CD4-positive, alpha-beta T cell treated with Interferon alpha-2 for 1 hour (primary cell): ENCODE data around the gene HEG1.

Experiments used
- DNase-seq, 2 donors: peaks; one replicate each; pipeline ENCODE4 v3.0.0-alpha.2; 2020 to 2022

HEG1 gene

DNA sequence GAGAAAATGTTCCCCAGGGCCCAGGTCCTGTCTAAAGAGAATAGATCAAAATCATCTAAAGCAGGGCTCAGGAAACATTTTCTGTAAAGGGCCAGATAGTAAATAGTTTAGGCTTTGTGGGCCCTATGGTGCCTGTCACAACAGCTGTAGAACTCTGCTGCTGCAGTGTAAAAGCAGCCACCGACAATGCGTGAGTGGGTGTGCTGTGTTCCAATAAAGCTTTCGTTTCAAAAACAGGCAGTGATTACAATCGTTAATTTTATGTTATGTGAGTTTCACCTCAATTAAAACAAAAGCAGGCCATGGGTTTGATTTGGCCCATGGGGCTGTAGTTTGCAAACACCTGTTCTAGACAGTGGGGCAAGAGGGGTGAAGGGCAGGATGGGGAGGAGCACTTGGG lies 12.5 kb upstream of the HEG1 start:
- no peak for DNase-seq

DNA sequence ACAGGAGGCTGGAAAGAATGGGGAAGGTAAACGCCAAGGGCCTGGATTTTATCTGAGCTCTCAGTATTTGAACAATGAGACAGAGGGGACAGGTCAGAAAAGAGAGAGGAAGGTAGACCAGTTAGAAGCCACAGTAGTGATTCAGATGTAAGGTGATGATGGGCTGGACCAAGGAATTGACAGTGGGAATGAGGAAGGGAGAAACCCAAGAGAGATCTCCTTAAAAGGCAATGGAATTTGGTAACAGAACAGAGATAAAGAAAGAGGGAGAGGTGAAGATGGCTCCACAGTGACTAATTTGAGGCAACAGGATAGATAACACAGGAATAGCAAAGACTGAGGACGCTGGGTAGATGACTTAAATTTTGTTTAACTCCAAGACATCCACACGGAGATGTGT lies 11.4 kb upstream of the HEG1 start:
- no peak for DNase-seq

DNA sequence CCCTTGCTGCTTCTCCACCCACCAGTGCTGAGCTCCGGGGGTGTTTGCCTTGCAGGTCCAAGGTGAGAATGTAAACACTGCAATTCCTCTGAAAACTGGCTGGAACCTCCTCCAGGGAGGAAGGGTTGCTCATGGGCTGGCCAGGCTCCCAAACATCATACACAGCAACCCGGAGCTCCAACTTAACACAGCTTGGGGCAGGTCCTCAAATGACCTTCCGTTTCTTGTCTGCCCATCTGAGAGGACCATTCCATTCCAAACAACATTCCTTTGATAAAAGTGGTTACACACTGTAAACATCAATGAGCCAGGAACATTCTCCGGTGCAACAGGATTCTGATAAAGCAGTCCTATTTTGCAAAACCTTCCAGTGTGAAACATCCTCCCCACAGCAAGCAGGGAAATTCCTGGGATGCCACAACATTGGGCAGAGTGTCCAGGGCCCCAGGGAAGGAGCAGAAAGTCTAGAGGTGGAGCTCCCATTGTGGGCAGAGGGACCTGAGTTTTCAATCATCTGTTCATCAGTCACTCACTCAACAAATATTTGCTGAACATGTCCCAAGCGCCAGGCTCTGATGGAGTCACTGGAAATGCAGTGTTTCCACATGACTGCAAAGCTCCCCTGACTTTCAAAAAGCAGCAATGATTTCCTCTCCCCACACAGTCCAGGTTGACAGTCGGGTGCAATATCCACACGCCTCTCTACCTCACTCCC lies 7.3 kb upstream of the HEG1 start:
- no peak for DNase-seq

DNA sequence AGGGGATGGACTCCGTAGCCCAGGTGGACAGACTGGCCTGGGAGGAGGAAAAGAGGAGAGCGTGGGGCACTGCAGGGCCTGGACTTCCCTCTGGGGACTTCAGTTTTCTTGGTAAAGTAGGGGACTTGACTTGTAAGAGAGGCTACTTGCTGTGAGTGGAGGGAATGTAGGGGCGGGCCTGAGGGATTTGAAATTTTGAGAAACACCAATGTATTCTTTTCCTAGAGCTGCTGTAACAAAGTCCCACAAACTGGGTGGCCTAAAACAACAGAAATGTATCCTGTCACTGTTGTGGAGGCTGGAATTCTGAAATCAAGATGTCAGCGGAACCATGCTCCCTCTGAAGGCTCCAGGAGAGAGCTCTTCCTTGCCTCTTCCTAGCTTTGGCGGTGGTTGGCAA lies 5.8 kb upstream of the HEG1 start:
- DNase-seq, result no peak

DNA sequence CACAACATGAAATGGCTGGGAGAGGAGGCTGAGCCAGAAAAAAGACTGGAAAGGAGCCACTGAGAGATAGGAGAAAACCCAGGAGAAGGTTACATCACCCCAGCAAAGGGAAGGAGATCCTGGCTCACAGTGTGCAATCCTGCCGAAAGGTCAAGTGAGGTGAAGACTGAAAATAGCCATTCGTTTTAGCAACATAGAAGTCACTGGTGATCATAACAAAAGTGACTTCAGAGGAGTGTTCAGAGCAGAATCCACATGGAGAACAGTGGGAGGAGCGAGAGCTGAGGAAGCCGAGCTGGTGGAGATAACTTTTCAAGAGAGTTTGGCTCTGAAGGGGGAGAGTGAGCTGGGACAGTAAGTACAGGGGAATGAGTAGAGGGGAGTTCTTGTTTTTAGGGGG lies 5.4 kb upstream of the HEG1 start:
- DNase-seq, result no peak

DNA sequence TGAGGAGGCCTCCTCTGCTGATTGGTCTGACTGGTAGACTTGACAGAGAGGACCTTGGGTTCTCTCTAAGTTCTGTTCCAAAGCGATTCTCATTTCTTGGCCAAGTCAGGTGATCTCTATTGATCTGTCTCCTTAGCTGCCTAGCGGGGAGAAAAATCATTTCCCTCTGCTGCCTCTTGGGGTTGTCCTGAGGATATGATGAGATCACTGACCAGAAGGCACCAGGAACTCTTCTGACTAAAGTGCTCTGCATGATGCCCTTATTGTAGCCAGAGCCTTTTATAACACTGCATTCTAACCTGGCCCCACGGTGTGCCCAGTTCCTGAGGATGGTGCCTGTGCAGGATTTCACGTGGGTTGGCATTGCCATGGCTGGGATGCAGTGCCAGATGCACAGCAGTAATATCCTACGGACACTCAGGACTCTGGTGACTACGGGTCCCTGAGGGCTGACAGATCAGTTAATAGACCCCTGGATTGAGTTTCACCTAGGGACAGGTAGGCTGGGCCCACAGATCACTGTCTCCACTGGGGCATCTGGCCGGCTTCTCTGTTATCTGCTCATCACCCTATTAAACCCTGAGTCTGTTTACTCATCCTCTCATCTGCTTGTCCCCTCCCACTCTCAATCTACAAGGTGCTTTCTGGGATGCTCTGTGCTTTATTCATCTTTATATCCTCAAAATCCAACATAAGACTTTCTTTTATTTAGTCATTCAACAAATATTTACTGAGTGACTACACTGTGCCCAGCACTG lies 3.9 kb upstream of the HEG1 start:
- DNase-seq, result no peak

DNA sequence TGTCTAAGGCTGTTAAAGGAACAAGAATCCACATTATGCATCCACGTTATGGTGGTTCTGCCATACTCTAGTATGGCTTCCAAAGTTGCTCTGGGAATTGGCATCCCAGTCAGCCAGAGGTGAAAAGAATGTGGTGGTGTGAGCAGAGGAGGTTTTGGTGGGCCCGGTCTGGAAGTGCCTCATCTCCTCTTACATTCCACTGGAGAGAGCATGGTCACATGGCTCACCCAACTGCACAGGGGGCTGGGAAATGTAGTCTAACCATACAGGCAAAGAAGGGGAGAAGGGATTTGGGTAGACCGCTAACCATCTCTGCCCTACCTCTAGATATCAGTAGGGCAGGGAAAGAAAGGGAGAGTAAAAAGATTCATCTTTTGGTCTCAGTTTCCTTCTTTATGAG lies 3.2 kb upstream of the HEG1 start:
- DNase-seq, result no peak

DNA sequence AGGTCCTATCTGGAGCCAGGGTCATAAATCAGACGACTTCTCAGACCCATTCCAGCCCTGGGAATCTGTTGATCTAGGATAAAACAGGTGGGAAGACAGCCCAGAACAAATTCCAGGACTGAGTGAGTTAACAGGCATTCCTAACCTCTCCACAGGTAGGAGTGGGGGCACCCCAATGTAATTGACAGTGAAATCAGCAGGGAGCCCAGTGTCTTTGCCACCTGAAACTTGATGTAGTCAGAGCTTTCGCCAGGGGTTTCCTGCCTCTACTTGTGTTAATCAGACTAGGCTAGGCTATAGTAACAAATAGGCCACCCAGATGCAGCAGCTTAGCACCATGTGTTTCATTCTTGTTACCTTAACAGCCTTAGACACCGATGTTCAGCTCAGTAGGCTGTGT lies 2.7 kb upstream of the HEG1 start:
- no peak for DNase-seq

DNA sequence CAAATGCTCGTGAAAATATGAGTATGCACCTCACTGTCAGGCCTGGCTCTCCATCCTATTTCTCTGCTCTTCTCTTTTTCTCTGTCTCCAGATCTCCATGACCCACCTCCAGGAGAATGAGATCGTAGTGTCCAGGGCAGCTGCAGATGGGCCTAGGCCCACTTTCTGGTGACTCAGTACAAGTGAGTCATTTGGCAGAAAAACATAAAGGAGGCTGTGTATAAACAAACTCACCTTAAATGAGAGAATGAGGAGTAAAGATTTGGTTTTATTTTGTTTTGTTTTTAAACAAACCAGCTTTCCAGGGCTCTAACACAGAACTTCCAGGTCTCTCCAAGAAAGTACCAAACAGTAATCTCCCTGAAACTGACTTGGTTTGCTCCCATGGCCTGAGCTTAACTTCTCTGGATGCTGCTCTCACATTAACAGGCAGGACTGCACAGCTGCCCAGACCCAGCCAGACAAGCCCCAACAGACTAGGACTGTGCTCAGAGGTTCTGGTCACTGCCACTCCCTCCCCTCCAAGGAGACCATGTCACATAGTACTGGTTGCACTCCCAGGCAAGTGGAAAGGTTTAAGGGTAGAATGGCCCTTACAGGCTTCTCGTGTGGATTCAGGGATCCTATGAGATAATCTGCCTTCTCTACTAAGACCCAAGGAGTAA lies 1.5 kb upstream of the HEG1 start:
- no peak for DNase-seq

DNA sequence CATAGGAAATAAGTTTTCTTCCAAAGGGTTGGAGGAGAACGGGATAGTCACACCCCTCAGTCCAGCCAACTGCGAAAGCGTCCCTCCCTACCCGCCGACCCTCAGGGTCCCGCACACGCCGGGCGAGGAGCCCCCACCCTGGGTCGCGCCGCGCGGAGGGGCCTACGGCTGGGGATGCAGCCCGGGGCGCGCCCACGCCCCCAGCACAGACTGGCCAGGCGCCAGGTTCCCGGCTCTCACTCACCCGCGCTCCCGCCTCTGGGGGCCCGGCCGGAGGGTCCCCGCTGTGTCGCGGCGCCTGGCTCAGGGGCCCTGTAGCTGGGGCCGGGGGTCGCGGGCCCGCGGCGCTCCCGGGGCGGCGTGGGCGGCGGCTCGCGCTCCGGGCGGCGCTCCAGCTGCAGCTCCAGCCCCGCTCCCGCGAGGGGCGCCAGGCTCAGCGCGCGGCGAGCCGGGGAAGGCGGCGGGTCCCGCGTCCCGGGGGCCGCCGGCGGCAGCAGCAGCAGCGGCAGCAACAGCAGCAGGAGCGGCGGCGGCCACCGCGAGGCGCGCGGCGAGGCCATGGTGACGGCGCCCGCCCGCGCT lies 375 bp downstream of the HEG1 start:
- peak in 1 of 2 donors; percentile 31 for DNase-seq

DNA sequence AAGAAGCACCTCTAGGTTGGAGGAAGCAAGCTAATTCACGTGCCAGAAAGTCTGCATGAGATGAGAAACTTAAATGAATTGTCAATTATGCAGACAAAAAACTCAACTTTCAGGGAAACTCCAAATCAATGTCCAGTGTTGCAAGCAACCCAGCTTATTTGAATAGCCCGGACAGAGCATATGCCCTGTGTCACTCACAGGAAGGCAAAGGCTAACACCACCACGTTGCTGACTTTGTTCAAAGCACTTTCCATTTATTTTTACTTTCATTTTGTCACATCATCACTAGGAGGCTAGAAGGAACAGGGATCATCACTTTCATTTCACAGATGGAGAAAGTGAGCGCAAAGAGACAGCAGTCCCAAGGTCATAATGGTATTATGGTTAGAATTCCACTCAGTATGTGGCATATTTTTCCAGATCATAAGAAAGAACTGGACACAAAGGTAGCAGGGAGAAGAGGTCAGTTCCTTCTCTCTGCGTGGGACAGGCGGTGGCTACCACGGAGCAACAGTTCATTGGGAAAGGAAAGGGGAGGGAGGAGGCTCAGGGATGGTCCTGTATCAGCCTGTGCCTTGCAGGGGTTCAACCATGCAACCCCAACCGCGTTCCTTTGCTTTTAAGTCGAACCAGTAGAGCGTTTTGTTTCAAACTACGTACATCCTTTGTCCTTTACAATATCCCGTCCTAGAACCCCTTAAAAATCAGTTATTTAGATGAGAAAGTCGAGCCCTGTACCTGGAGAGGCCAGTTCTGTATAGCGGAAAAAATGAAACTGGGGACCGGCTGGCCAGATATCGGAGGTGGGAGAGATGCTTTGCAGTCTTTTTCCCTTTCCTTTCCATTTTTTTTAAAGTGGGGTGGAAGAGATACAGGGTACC lies 1.1 kb downstream of the HEG1 start:
- peak in 1 of 2 donors; percentile 63 for DNase-seq

DNA sequence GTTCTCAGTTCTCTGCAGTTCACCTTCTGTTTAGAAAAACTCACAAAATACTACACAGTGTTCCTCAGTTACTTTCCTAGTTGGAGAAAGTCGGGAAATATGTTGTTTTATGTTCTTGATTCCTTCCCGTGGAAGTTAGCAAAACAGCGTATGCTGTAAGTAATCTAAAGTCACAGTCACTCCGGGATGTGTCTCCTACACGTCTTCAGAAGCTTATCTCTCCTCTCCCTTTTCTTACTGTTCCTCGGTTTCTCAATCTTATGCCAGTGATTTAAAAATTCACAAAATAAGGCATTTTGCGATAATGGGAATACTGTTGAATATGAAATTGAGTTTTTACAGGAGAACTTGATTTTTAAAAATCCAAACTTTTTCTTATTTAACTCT lies 1.7 kb downstream of the HEG1 start:
- DNase-seq, result no peak

DNA sequence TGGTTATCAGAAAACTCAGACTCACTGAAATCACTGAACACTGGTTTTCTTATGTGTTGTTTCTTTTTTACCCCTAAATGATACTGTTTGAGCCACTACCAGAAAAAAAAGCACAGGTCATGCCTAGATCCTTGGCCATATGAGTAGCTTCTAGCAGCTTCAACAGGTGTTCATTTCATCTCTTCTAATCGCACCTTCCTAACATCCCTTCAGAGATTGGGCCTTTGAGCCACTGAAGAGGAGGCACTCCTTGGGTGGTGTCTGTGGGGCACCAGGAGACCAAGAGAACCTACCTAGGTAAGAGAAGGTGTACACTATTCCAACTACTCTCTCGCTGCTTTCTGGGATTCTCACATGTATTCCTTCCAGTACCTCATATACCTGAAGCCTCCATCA lies 2.5 kb downstream of the HEG1 start:
- no peak for DNase-seq

DNA sequence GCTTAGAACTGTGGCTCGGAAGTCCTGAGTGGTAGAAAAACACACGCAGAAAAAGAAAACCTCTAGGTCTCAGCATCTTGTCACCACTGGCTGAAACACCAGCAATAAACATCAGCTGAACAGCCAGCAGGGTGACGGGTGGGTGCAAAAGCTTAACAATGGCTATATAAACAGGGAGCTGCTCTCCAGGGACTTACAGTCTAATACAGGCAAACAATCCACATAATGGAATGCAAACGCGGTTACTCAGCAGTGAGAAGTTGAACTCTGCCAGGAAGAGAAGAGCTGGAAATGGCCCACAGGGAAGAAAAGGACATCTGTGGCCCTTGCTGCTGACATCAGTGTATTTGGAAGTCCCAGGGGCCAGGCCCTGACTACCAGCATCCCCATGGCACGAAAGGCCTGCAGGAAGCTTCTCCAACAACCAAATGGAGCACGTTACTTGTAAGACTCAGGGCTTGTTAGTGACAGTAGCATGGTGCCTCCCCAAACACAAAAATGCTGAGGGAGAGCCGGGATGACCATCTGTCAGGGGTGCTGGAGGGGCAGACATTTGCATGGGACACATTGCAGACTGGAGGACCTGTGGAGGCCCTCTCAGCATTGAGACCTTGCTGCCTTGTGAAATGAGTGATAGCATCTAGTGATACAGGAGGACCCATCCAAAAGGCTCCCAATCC lies 3.0 kb downstream of the HEG1 start:
- no peak for DNase-seq

DNA sequence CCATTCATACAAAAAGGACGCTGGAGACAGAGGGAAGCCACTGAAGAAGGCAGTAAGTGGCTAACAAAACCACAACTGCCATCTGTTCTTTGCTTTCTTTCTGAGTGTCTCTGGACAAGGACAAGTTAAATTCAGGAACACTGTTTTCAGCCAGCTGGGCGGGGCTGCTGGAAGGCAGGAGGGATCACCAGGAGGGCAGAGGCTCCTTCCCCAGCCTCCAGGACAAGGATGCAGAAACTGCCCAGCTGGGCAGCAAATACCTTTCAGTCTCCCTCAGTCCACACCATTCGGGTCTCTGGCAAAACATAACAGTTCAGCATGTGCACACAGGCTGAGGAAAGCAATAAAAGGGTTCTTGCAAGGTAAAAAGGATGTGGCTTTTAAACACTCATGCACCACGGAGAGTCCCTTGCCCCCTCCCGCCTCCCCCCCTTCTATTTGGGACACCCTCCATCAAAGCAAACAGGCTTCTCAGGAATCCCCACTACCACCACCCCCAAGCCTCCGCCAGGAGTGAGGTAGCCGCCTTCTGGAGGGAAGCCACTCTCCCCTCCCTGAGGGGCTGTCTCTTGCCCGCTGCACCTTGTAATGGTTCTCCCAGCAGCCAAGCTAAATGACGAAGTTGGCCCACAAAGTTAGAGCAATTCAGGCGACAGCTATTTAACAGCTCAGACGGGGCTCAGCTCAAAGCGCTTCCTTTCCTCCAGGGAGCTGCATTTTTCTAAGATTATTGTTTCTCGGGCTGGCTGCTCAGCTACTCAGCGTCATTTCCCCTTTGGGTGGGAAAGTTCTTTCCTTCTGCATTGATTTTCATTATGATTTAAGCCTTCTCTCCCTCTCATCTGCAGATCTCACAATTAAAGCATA lies 3.8 kb downstream of the HEG1 start:
- DNase-seq, result peak; percentile 67 to 82

DNA sequence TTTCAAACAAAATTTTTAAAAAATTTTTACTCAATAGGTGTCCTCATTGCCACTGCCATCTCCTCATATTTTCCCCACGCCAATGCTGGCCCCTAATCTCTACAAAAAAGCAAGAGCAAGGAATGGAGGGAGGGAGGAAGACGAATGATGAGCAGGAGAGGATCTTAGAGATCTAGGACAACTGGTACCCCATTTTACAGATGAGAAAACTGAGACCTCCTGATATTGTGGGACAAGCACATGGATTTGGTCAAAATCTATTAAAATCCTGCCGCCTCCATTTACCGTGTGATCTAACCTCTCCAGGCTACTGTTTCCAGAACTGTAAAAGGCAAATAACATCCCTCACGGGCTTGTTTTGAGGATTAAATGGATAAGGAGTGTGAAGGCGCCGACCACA lies 4.6 kb downstream of the HEG1 start:
- no peak for DNase-seq

DNA sequence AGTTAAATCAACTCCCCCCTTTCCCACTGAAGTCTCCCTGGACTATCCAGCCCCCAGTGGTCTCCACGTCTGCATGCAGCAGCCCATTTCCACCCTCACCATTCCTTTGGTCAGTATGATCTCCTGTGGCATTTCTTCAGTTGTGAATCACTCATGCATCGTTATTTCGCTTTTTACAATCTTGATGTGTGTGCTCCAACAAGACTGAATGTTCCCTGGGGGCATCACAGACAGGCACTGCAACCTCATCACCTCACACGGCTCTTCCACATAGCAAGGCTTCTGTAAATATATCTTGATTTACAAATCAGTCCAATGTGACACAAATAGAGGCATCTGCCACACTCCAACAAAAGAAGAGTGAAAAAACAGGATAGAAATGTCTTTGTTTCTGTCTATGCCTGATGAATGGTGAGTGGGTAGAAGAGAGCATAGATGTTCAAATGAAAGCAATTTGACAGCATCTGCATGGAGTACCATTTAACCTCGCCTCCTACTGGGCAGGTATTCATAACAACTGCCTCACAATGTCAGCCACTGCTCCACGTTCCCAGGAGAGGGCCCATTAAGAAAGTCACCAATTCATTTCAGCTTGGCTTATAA lies 5.2 kb downstream of the HEG1 start:
- DNase-seq, result no peak

DNA sequence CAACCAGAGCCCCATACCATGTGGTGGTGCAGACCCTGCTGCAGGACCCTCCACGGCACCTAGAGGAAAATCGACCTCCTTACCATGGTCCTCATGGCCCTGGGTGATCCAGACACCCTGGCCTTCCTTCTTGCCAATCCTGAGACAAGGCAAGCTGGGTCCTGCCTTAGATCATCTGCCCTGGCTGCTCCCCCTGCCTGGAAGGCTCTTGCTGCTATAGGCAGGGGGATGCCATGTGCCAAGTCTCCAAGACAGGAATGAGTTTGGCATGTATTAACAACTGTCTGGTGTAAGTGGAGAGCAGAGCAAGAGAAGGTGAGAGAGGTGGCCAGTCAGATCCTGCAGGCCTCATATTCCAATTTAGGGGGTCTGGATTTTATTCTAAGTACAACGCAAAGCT lies 7.5 kb downstream of the HEG1 start:
- no peak for DNase-seq

DNA sequence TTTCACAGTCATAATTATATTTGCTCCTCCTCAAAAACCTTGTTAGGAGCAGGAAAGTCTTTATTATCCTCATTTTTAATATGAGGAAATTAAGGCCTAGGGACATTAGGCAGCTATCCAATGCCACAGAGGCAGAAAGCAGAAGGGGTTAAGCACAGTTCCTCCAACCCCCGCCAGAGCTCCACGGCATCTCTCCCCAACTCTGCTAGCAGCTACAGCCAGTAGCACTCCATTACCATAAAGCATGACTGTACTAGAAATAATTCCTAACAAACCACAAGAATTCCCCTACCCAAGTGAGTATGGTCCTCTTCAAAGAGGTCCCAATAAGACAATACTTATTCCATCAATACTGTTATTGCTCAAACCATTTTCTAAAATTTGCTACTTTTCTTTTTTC lies 9.8 kb downstream of the HEG1 start:
- DNase-seq, result no peak

DNA sequence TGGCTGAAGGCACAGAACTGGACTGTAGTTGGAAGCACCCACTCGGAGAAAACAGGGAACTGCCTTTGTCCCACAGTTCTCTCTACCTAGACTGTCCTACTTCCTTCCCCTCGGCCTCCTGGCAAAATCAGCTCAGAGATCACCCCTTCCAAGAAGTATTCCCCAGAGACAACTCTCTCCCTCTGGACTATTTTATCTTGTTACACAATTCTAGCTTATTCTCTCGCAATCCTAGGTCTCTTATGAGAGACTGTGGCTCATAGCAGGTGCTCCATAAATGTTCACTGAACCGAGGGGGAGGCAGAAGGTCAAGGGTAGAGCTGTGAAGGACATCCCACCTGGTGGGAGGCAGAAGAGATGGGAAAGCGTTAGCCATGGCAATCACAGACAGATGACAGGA lies 10.6 kb downstream of the HEG1 start:
- no peak for DNase-seq
